Kasumi-1 (cell line): ENCODE results near the gene DHFR2.
"Not testable (repeated sequence)": the region's sequence is repeated elsewhere in the genome, so short reads cannot be mapped to it uniquely, and the experiment has no call there.

Source experiments
- DNase-seq, 2 experiments: peaks; one replicate each; lab custom pipeline; 2025; lab: John Stamatoyannopoulos, UW

DHFR2 gene

DNA sequence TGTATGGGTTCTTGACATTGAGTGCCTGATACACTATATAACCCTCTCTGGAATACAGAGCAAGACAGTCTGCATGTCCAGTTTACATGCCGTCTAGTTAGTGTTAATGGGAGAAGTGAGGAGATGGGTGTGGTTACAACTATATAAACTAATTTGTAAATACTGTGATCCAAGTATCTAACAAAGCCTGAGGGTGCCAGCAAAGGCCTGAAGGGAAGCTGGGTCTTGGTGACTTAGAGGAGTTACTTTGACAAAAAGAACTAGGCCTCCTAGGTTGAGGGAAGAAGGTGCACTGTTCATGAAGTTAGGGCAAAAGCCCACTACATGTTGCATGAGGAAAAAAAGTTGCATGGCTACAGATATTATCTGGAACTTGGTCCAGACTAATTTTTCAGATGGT, 2.4 kb upstream of the DHFR2 start:
- DNase-seq = no peak

DNA sequence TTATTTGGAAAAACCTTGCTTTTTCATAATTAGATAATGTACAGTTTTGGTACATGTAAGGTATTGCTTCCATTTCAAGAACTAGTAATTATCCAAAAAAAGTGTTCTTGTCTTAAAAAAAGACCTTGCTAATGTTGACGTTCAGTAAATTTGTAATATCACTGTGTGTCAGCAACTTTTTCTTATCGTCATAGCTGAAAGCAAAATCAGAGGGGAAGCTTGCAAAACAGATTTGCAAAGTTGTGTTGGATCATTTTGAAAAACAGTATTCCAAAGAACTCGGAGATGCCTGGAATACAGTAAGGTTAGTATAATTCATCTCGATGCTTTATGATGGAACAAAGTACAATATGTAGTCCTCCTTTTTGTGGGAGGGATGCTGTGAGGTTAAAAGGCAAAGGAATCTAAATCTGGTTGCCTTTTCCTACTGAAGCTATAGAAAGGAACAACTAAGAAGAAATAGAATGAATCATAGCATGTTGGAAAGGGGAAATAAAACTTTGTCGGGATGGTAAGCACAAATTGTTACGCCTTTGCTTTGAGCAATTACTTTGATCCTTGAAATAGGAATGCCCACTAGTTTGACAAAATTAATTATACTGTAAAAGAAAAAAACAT, 1.6 kb upstream of the DHFR2 start:
- DNase-seq = no peak

DNA sequence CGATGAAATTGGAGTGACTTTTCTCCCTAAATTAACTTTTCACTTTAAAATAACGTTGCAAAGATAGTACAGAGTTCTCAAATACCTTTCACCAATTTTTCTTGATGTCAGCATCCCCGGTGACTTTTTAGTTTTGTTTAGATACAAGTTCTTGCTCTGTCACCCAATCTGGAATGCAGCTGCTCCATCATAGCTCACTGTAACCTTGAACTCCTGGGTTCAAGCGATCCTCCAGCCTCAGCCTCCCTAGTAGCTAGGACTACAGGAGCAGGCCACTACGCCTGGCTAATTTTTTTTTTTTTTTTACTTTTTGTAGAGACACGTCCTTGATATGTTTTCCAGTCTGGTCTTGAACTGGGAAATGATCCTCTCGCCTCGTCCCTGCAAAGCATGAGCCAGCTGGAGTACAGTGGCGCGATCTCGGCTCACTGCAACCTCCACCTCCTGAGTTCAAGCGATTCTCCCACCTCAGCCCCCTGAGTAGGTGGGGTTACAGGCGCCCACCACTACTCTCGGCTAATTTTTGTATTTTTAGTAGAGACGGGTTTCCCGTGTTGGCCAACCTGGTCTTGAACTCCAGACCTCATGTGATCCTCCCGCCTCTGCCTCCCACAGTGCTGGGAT, 892 bp upstream of the DHFR2 start:
- DNase-seq = peak in 1 of 2 experiments; percentile 33

DNA sequence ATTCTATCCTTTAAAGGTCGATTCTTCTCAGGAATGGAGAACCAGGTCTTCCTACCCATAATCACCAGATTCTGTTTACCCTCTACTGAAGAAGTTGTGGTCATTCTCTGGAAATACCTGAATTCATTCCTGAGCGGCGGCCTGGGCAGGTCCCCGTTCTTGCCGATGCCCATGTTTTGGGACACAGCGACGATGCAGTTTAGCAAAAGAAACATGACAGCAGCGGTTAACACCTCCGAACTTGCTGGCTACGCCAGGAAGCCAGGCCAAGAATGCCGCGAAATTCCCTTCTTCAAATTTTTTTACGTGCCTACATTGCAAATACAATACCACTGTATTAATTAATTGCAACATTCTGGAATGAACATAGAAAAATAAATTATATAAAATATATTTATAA, 1.4 kb downstream of the DHFR2 start:
- no peak for DNase-seq

DNA sequence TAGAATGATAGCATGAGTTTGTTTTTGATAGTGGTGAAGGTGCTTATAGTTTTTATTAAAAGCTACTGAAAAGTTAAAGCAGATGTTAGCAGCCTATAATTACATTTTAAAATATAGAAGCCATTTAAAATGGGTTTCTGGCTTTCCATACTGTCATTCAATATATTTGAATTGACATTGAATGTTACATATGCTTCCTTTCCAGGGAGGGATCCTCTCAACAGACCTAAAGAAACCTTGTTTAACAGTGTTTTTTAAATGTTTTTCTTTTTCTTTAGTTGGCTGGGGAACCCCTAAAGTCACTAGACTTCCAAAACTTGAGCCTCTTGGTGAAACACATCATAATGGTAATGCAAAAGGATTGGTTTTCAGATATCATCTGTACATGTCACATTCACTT, 12.2 kb downstream of the DHFR2 start:
- DNase-seq = no peak

DNA sequence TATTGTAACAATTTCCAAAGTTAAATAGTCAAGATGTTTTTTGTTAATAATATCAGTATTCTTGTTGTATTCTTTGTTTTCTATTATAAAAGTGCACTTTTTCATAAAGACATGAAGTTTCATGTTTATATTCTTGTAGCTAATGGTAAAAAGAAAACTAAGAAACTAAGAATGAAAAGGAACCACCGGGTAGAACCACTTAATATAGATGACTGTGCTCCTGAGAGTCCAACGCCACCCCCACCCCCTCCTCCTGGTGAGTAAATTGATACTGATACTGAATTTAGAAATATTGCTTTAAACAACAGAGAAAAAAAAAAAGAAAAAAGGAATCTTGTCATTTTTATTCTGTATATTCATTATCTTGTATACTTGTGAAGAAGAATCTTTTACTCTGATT, 13.4 kb downstream of the DHFR2 start:
- no peak for DNase-seq

DNA sequence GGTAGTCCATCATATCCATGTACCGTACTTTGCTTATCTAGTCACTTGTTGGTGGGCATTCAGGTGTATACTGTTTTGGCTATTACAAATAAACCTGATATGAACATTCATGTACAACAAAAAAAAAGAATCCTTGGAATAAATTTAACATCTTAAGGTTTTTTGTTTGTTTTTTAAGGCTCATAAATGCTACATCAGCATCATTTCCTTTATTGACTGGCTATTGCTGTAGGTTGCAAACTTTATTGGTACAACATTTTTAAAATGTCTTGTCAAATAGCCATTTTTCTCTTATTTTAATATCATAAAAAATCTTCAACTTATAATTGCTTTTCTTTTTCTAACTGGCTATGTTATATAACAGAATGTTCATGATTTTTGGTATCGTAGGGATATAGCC, 16.2 kb downstream of the DHFR2 start:
- DNase-seq = no peak

DNA sequence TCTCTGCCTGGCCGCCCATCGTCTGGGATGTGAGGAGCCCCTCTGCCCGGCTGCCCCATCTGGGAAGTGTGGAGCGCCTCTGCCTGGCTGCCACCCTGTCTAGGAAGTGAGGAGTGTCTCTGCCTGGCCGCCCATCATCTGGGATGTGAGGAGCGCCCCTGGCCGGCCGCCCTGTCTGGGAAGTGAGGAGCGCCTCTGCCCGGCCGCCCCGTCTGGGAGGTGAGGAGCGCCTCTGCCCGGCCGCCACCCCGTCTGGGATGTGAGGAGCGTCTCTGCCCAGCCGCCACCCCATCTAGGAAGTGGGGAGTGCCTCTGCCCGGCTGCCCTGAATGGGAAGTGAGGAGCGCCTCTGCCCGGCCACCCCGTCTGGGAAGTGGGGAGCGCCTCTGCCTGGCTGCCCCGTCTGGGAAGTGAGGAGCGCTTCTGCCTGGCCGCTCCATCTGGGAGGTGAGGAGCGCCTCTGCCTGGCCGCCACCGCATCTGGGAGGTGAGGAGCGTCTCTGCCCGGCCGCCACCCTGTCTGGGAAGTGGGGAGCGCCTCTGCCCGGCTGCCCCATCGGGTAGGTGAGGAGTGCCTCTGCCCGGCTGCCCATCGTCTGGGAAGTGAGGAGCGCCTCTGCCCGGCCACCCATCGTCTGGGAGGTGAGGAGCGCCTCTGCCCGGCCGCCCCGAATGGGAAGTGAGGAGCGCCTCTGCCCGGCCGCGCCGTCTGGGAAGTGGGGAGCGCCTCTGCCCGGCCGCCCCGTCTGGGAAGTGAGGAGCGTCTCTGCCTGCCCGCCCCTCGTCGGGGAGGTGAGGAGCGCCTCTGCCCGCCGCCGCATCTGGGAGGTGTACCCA, 18.4 kb downstream of the DHFR2 start:
- not testable (repeated sequence) for DNase-seq

DNA sequence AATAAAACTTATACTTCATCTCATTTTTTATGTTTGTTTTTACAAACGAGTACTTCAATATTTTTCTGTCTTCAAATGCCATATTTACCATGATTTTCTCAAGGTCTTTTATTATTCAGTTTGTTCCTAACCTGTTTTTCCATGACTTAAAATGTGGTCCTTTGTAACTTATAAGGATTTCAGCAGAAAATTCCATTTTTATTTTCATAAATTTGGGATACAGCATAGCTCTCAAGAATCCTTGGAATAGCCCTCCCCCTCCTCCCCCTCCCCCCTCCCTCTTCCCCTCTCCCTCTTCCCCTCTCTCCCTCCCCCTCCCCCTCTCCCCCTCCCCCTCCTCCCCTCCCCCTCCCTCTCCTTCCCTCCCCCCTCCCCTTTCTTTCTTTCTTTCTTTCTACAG, 19.4 kb downstream of the DHFR2 start:
- DNase-seq = no peak

DNA sequence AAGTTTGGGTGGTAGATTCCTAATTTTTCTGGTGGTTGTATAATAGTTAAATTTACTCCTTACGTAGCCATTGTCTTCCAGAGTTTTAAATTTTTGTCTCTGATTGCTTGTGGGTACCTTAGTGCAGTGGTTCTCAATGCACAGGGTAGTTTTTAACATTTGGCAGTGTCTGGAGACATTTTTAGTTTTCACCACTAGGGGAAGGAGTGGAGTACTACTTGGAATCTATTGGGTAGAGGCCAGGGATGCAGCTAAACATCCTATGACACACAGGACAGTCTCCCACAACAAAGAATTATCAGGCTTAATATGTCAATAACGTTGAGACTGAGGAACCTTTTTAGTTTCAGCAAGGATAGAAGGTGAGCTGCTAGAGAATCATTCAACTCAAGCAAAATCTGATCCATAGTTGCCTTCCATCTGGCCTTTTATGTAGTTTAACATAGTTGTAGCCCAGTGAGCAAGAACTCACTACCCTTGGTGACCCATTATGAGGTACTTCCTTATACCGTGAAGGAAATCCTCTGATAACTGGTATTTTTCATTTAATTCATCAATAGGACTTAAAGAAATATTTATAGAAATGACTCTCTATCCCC, 25.7 kb downstream of the DHFR2 start:
- DNase-seq = peak; percentile 43 to 44

DNA sequence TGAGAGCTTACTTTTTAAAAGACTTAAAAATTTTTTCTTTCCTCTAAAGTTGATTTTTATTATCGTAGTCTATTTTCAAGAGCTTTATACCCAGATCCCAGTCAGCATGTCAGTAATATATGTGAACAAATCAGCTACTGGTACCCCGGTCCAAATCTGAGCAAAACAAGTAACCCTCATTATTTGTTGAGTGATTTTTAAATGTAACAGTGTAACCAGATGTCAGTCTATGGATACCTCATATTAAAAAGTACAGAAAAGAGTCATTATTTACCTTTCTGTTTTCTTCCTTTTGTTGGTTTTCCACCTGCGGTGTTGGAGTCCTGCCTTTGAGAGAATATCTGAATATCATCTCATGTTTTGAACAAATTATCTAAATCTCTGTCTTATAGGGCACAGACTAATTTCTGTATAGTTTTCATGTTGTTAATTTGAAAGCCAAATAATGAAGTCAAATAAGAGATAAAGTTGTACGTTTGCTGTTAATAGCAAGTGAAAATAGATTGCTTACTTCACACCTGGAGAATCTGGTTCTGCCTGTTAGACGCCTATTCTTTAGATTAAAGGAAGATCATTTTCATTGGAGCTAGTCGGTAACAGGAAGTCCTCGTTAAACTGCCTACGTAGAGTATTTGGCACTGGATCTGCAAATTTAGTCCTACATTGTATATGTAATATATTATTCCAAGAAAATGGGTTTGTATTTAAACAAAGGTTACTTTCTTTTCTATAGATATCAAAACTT, 34.5 kb downstream of the DHFR2 start, which contains the start of gene STX19:
Gene STX19, minus strand, starts transcription at position 505 of the 745 bp plus-strand sequence. CDS start 13,328 bp downstream, outside the sequence.
- no peak for DNase-seq

DNA sequence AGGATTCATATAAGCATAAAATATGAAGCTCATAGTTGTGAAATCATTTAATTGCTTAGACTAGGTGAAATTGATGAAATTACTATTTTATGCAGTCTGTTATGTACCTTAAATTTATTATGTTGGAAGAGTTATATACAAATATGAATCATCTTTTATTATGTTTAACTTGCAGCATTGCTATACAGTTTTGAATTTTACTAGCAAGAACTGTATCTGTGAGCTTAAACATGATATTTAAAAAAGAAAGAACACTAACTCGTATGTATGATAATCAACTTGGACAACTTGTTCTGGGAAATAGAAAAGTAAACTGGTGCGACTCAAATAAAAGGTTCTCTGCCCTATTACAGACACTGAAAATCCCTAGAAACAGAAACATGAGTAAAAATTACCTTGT, 36.1 kb downstream of the DHFR2 start:
- no peak for DNase-seq

DNA sequence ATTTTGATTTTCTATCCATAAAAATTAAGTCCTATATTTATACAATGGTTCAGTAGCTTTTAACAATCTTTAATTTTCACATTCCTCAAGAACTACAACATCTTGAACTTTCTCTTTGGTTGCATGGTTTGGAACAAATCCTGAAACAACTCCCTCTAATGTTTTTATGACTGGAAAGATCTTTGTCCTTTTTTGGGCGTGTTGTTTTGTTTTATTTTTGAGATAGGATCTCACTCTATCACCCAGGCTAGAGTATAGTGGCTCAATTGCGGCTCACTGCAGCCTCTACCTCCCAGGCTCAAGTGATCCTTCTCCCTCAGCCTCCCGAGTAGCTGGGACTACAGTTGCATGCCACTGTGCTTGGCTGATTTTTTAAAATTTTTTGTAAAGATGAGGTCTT, 38.3 kb downstream of the DHFR2 start:
- no peak for DNase-seq

DNA sequence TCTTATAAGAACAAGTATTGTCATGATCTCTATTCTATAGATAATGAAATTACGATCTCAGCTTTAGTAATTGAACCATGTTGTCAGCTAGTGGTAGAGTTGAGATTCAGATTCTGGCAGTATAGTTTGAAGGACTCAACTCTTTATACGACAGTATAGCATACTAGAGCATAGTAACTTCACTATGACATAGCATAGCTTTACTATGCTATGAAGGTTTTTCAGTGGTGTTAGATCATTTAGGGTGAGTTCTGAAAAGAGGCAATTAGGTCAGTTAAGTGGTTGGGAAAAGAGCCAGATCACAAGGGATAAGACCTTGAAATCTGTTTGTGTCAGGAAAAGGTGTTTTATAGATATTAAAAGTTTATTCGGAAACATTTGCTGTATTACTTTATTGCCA, 42.4 kb downstream of the DHFR2 start:
- no peak for DNase-seq

DNA sequence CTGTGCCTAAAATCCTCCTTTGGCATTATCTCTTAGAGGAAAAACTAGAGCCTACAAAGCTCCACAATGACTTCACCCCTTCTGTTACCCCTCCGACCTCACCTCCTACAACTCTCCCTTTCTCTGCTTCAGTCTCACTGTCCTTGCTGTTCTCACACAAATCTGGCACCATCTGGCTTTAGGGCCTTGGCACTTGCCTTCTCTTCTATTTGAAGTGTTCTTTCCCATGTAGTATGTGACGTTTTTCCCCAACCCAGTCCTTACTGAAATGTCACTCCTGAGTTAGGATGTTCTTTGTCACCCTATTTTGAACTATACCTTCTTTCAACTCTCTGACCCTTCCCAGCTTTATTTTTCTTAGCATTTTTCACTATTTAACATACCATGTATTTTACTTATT, 43.1 kb downstream of the DHFR2 start:
- DNase-seq = no peak

DNA sequence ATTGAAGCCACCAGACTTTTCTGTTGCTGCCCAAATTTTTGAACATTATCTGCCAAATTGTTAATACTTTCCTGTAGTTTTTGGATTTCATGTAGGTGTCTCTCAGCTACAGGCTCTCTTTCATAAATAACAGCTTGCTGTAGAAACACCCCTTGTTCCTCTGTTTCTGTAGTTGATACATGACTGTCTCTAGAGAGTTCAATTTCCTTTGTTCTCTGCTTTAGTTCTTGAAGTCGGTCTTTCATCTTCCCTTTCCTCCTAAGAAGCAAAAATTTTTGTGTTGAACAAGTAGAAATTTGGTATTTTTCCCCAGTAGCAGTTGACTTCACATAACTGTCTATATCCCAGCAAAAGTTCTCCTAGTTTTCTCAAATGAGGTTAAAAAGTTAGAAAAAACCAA, 47.7 kb downstream of the DHFR2 start:
- no peak for DNase-seq

DNA sequence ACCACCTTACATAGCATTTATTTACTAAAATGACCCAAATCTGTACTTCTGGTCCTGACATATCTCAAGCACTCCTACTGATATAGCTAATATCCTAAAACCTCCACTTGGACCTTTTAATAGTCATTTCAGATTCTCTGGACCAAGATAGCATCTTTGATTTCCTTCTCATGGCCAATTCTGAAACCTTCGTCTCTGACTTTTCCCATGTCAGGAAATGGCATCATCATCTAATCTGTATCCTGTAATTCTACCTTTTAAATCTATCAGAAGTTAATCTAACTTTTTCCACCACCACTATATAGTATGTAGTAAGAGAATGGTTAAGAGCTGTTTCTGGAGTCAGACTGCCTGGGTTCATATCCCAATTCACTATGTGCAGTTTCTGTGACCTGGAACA, 50.5 kb downstream of the DHFR2 start:
- DNase-seq = no peak

DNA sequence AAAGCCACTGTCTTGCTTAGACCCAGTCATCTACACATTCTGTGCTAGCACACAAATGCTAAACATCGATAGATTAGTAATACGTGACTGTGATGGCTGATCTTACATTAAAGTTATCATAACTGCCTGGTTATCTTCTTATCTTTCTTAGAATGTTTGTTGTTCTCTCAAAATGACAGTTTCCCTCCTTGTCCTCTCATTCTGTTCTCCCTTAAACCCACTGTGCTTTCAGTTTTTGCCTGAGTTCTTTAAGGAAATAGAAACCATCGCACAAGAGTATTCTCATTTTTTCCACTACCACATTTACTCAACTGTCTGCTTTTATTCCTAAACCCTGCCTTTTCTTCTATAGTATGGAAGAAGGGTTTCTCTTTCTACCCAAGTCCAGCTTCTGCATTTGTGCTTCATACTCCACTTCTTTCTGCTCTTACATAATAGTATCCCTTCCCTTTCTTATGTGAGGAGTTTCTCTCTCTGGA, 51.4 kb downstream of the DHFR2 start:
- peak; percentile 7 to 10 for DNase-seq

DNA sequence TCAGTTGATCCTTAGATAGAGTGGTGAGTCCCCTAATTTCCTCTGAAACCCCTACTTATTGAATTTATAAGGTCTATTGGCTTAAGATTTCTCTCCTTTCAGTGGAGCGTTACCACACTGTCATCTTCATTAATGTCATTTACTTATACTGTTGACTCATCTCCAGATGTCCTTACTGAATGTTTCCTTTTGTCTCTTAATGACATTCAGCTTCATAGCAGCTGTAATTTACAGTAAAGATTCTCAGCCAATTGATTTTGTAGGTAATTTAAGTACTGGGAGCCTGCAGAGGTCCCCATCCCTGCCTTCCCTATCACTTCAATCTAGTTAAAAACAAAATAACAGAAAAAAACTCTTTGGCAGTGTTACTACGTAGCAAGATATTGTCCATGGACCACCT, 53.1 kb downstream of the DHFR2 start:
- DNase-seq = no peak

DNA sequence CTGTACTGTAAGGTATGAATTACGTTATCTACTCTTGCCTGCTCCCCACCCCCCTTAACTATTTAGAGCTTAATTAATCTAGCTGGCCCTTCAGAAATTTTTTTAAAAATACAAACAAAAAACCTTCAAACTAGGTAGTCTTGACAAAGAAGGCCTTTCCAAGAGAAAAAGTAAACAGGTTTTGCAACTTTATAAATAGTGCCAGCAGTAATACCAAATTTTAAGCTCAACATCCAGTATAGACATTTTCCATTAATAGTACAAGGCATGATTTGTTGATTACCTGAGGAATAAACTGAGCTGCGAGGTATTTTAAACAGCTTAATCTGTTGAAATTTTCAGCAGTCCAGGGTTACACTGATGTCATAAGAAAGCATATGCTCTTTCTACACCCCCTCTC, 54.5 kb downstream of the DHFR2 start:
- no peak for DNase-seq
